AML-193 (cell line): ENCODE measurements around the gene KEAP1.
"Not testable (repeated sequence)": the region's sequence is repeated elsewhere in the genome, so short reads cannot be mapped to it uniquely, and the experiment has no call there.

ENCODE experiments used
- DNase-seq, 2 experiments: peaks; one replicate each; lab custom pipeline; 2025; lab: John Stamatoyannopoulos, UW

KEAP1 gene

DNA sequence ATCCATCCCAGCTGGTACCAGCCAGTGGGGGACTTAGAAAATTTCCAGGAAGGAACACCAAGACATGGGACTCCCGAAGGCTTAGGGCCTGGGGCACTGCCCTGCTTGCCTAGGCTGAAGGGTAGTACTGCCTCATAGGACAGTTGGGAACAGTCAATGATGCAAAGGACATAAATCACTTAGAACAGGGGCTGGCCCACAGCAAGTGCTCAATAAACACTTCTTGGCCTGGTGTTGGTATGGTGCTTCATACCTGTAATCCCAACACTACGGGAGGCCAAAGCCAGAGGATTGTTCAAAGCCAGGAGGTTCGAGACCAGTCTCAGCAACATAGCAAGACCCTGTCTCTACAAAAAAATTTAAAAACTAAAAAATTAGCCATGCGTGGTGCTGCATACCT, 5.8 kb downstream of the KEAP1 start:
- DNase-seq = no peak

DNA sequence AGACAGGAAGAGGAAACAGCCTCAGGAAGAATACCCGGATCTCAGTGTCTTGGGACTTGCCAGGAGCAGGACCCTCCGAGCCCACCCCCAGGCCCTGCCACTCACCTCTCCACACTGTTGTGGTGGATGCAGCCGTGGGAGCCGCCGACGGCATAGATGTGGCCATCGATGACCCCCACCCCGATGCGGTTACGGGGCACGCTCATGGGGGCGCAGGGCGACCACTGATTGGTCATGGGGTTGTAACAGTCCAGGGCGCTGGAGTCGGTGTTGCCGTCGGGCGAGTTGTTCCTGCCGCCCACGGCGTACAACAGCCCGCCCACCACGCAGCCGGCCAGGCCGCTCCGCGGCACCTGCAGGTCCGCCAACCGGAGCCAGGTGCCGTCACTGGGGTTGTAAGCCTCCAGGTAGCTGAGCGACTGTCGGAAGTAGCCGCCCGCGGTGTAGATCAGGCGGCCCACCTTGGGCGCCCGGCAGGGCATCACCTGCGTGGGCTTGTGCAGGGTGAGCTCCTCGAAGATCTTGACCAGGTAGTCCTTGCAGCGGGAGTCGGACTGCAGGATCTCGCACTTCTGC, 11.6 kb downstream of the KEAP1 start:
- no peak for DNase-seq

DNA sequence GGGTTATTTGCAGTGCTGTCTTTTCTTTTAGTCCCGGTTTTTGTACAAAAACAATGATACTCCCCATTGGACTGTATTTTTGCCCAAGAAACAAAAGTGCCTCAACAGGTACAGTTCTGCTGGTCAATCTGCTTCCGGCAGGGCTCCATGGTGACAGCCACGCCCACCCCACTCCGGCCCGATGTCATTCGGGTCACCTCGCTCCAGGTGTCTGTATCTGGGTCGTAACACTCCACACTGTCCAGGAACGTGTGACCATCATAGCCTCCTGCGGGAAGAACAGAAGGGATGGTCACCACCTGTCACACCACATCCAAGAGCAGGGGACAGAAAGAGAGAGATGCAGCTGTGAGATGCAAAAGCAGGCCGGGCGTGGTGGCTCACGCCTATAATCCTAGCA, 16.6 kb downstream of the KEAP1 start:
- DNase-seq = no peak

DNA sequence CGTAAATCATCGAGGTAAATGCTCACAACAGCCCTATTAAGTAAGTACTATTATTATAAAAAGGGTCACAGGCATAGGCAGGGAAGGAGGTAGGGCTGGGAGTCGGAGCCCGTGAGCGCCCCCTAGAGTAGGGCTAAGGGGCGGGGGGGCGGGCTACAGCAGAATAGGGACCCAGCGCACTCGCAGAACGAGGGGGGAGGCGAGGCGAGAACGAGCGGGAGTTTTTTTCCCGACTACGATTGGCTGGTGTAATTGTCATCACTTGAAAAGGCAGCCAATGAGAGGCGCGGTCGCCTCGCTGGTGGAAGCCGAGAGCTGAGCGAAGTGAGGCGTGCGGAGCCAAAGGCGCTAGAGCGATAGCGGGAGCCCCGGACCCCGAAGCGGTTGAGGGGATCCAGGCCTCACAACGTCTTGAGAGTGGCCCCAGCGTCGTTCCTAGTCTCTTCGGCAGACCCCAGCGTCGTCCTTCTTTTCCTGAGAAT, 24.2 kb downstream of the KEAP1 start:
- DNase-seq = no peak

DNA sequence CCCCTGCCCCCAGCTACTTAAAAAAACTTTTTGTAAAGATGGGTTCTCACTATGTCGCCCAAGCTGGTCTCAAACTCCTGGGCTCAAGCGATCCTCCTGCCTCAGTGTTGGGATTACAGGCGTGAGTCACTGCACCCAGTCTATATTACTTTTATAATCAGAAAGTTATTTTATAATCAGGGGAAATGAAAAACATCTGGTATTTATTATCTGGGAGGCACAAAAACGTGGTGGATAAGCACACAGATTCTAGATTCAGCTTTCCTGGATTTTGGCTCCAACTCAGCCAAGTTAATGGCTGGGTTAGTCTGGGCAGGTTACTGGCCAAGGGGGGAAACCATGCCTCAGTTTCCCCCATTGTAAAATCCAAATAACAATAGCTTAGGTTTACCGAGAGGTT, 24.7 kb downstream of the KEAP1 start:
- DNase-seq = no peak

DNA sequence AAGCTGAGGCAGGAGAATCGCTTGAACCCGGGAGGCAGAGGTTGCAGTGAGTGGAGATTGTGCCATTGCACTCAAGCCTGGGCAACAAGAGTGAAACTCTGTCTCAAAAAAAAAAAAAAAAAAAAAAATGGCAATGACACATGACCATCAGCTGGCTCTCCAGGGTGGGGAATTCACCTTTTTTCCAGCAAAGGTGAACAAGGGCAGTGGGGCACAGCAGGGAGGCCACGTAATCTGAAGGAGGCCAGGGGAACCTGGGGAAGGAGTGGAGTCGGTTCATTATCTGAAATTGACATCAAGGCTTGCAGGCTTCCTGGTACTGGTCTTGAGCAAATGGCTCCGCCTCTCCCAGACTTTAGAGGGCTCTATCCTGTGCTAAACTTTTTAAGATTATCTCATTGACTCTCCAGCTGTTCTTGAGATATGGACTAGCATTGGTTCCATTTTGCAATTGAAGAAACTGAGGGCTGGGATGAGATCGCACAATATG, 28.1 kb downstream of the KEAP1 start:
- no peak for DNase-seq

DNA sequence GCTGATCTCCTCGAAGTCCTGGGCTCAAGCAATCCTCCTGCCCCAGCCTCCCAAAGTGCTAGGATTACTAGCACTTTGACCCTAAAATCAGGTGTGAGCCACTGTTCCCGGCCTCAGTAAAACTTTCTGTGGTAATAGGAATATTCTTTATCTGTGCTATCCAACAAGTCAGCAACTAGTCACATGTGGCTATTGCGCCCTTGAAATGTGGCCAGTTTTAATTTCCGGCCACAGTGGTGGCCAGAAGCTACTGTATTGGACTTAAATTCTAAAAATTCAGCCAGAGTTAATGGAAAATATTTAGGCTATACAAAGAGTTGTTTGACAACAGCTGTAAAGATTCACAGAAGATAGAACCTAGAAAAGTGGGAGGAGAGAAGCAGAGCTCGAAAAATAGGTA, 30.0 kb downstream of the KEAP1 start:
- DNase-seq = no peak

DNA sequence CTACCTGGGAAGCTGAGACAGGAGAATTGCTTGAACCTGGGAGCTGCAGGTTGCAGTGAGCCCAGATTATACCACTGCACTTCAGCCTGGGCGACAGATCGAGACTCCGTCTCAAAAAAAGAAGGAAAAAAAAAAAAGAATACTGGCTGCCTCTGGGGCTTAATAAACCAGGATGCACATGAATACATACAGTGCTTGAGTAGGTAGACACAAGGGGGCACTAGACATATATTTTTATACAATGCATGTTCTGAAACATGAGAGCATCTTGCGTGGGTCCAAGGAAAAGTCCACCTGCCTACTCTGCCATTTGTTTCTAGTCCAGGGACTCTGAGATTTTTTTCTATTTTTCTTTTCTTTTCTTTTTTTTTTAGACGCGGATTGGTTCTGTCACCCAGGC, 31.2 kb downstream of the KEAP1 start:
- peak; percentile 54 to 69 for DNase-seq

DNA sequence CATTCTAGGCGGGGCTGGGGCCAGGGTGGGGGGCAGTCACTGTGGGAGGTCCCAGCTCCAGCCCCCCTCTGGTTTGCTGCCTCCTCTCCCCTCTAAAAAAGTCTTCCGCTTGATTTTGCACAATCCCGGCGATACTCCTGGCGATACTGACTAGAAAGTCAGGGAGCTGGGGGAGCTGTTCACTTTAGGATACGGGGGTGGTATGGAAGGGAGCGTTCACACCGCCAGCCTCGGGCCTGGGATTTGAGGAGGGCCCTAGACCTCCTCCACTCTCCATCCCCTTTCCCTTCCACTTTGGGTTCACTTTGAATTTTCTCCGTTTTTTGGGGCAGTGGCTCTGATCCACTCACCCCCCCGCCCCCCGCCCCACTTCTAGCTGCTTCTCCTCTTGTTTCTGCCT, 35.0 kb downstream of the KEAP1 start:
- no peak for DNase-seq

DNA sequence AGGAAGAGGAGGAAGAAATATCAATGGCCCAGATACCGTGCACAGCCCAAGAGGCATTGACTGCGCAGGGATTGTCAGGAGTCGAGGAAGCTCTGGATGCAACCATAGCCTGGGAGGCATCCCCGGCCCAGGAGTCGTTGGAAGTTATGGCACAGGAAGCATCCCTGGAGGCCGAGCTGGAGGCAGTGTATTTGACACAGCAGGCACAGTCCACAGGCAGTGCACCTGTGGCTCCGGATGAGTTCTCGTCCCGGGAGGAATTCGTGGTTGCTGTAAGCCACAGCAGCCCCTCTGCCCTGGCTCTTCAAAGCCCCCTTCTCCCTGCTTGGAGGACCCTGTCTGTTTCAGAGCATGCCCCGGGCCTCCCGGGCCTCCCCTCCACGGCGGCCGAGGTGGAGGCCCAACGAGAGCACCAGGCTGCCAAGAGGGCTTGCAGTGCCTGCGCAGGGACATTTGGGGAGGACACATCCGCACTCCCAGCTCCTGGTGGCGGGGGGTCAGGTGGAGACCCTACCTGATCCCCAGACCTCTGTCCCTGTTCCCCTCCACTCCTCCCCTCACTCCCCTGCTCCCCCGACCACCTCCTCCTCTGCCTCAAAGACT, 36.0 kb downstream of the KEAP1 start:
- no peak for DNase-seq

DNA sequence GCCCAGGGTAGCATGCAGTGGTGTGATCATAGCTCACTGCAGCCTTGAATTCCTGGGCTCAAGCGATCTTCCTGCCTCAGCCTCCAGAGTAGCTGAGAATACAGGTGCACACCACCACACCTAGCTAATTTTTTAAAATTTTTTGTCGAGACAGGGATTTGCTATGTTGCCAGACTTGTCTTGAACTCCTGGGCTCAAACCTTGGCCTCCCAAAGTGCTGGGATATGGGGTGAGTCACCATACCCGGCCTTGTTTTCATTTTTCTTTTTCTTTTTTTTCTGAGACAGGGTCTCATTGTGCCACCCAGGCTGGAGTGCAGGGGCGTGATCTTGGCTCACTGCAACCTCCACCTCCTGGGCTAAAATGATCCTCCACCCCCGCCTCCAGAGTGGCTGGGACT, 38.7 kb downstream of the KEAP1 start:
- no peak for DNase-seq

DNA sequence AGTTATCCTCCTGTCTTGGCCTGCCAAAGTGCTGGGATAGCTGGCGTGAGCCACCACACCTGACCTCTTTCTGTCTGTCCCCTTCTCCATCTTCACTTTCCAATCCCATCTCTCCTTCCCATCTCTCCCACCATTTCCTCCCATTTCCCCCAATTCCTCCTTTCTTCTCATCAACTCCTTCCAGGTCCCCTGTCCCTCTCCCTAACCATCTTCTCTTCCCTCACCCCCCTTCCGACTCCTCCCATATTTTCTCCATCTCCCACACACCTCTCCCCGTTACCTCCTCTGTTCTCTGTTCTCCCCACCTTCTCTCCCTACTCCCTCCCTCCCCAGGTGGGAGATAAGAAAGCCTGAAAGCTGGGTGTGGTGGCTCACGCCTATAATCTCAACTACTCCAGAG, 40.6 kb downstream of the KEAP1 start:
- DNase-seq = no peak

DNA sequence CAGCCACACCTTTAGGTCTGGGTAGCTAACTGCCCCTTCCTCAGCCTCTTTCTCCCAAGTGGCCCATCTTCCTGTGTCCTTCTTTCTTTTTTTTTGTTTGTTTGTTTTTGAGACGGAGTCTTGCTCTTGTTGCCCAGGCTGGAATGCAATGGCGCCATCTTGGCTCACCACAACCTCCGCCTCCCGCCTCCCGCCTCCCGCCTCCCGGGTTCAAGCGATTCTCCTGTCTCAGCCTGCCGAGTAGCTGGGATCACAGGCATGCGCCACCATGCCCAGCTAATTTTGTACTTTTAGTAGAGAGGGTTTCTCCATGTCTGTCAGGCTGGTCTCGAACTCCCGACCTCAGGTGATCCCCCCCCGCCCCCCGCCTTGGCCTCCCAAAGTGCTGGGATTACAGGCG, 41.1 kb downstream of the KEAP1 start:
- DNase-seq = not testable (repeated sequence)

DNA sequence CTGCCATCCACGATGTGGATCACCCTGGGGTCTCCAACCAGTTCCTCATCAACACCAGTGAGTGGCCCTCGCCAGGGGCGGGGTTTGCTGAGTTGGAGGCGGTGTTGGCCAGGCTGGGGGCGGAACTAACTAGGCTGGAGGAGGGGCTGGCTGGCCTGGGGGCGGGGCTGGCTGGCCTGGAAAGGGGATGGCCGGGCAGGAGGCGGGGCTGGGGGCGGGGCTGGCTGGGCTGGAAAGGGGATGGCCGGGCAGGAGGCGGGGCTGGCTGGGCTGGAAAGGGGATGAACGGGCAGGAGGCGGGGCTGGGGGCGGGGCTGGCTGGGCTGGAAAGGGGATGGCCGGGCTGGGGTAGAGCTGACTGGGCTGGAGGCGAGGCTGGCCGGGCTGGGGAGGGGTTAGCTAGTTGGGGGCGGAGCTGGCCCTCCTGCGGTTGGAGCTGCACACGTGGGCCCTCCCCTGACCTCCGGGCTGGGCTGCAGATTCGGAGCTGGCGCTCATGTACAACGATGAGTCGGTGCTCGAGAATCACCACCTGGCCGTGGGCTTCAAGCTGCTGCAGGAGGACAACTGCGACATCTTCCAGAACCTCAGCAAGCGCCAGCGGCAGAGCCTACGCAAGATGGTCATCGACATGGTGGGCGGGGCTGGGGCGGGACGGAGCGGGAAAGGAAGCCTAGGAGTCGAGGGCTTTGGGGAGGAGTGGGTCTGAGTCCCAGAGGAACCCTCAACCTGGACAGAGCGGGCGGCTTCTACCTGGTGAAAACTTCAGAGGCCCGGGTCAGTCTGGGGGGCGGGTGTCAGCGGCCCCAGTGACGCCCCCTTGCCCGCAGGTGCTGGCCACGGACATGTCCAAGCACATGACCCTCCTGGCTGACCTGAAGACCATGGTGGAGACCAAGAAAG, 41.9 kb downstream of the KEAP1 start:
- DNase-seq = no peak

DNA sequence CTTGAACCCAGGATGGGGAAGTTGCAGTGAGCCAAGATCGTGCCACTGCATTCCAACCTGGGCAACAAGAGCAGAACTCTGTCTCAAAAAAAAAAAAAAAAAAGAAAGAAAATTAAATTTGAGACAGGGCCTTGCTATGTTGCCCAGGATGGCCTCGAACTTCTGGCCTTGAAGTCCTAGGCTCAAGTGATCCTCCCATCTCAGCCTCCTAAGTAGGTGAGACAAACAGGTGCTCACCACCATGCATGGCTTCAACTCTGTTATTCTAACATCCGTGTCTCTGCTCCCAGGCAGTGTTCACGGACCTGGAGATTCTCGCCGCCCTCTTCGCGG, 42.5 kb downstream of the KEAP1 start:
- no peak for DNase-seq

DNA sequence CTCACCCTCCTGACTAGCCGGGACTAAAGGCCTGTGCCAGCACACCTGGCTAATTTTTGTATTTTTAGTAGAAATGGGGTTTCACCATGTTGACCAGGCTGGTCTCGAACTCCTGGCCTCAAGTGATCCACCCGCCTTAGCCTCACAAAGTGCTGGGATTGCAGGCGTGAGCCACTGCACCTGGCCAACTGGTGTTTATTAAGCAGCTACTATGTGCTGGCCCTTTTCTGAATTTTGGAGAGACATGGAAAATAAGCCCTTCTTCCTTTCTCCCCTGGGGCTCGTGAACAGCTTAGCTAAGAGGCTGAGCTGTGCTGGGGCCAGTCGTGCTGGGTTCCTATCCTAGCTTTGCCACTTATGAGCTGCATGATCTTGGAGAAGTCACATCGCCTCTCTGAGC, 44.4 kb downstream of the KEAP1 start:
- DNase-seq = not testable (repeated sequence)

DNA sequence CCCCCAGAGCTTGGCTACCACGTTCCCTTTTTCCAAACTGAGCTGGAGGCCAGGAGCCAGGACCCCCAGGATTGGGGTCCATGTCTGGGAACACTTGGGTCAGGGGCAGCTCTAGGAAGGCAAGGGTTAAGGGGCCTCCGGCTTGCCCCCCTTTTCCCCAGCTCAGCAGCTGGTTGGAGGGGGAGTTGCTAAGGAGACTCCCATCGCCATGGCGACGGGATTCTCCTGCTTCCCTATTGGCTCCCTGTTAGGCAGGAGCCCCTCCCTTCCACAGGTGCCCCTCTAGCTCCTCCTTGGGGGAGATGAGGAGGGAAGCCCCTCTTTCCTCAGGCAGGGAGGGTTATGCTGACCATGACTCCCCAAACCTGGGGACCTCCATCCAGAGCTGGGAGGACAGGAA, 48.9 kb downstream of the KEAP1 start:
- no peak for DNase-seq

DNA sequence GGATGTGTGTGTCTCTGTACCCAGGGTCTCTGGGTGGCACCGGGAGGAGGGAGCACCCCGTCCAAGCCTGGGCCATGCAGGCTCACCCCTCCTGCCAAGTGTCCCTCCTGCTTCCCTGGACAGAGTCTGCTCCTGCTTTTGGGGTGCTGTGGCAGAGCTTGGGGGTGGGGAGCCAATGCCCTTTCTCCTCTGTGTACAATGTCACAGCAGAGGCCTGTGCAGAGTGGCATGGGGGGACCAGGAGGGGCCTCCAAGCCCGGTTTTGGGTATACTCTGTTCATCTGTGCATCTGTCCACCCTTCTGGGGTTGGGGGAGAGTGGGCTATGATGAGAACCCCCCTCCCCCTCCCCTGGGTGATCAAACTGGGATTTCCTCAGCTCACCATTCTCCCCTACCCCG, 49.3 kb downstream of the KEAP1 start:
- no peak for DNase-seq

DNA sequence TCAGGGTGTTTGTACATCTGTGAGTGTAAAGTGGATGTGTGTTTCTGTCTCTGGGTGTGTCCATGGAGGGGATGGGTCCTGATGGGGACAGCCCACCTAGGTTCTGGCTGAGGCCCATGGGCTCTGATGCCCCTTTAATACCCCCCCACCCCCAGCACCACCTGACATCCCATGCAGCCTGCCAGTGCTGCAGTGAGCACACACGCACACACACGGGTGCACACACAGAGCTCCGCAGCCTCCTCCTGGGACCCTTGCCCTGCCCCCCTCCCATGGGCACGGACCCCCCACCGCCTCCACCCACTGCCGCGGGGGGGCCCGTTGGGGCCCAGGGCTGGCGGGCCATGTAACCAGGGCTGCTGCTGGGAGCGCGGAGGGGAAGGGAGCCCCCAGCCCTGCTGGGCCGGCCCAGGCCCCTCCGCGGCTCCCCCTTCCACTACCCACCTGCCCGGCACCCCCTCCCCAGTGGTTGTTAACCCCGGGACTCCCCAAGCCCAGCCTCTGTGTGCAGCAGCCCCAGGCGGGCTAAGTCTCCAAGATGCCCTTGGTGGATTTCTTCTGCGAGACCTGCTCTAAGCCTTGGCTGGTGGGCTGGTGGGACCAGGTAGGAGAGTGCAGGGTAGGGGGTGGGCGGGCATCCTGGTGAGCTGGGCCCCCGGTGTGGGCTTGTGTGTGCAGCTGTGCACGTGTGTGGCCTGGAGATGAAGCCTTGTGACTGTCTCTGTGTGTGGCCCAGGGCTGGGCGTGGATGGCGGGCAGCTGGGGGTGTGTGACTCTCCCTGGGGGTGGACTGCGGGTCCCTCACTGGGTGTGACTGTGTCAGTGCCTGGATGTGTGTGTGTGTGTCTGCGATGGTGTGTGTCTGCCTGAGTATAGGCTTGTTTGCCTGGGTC, 50.2 kb downstream of the KEAP1 start:
- no peak for DNase-seq

DNA sequence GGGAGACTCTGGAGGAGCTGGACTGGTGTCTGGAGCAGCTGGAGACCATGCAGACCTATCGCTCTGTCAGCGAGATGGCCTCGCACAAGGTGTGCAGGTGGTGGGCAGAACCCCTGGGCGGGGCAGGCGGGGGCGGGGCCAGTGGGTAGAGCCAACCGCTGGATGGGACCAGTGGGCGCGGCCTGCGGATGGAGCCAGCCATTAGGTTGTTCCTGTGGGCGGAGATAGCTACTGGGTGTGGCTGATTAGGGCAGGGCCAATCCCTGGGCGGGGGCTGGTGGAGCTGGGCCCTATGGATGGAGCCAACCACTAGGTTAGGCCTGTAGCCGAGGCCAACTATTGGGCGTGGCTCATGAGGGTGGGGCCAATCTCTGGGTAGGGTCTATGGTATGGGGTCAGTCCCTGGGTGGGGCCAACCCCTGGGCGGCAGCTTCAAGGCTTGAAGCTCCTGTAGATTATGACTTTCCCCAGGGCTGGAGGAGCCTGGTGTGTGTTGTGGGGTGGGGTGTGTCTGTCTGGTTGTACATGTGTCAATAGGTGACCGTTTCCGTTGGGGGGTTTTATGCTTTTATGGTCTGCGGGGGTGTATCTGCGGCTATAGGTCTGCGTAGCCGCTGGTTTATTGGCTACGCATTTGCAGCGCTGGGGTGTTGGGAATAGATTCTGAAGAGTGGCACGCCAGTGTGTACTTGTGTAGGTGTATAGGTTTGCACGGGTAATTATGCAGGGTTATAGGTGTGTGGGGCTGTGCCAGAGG, 52.1 kb downstream of the KEAP1 start:
- no peak for DNase-seq

DNA sequence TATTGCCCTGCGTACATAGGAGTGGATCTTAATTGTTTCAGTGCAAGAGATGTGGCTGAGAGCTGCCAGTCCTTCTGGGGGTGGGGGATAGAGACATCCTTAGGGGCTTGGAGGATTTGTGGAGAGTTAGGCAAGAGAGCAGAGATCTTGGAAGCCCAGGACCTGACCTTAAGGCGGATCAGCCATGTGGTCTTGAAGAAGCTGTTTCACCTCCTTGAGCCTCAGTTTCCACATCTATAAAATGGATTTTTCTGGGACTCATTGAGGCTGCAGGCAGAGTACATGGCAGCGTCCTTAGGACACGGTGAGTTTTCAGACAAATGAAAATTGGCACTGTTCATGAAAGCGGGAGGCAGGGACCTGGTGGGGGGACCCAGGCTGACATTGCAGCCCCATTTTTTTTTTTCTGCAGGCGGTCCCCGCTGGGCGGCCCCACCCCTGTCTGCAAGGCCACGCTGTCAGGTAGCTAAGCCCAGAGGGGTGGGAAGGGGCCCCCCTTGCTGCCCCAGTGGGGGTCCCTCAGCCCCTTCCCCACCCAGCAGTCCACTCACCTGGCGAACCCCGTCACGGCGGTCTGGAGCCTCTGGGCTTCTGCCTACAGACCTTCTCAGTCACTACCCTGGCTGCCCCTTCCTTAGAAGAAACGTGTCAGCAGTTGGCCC, 52.8 kb downstream of the KEAP1 start:
- no peak for DNase-seq
